Endothelial cell (in vitro differentiated cells): Measurements from ENCODE around the gene AFMID. TPM values are rescaled to one million over a fixed set of nuclear protein-coding genes. Genes with fewer than 3 reads are reported as not detected.
A peak's percentile ranks its signal among the peaks of the same experiment; 100 is the strongest.

Source experiments
- DNase-seq: peaks from one replicate; pipeline ENCODE4 v3.0.0; 2021; ENCODE audit warnings: low spot score
- H3K27ac Mint-ChIP-seq: one replicate; pipeline ENCODE4 v1.8.0; 2021; ENCODE audit warnings: mixed read lengths, inconsistent platforms; ENCODE audit not compliant: unreplicated experiment
- H3K27me3 Mint-ChIP-seq: one replicate; pipeline ENCODE4 v1.8.0; 2021; ENCODE audit warnings: mild to moderate bottlenecking, moderate library complexity, mixed read lengths, inconsistent platforms; ENCODE audit not compliant: unreplicated experiment
- H3K36me3 Mint-ChIP-seq: one replicate; pipeline ENCODE4 v1.8.0; 2021; ENCODE audit warnings: mild to moderate bottlenecking, low read depth, mixed read lengths, inconsistent platforms; ENCODE audit not compliant: unreplicated experiment
- H3K4me1 Mint-ChIP-seq: one replicate; pipeline ENCODE4 v1.8.0; 2021; ENCODE audit warnings: mild to moderate bottlenecking, mixed read lengths, inconsistent platforms; ENCODE audit not compliant: unreplicated experiment
- H3K4me3 Mint-ChIP-seq: one replicate; pipeline ENCODE4 v1.8.0; 2021; ENCODE audit warnings: mild to moderate bottlenecking, mixed read lengths, inconsistent platforms; ENCODE audit not compliant: unreplicated experiment
- H3K9me3 Mint-ChIP-seq: one replicate; pipeline ENCODE4 v1.8.0; 2021; ENCODE audit warnings: mixed read lengths, inconsistent platforms; ENCODE audit not compliant: unreplicated experiment
- total RNA-seq: library from RNA; stranded (reverse); fragmentation: NEBNext Ultra II Directional; extraction: Animal tissue kit (Norgen Biotek cat#: 25700); gene quantifications from one replicate; pipeline ENCODE4 v1.2.1, GENCODE V29; 2021; ENCODE audit not compliant: unreplicated experiment
- TF ChIP-seq, protein P1 (sequence below): fragments of 200-600 bp; sonication (generic); IDR thresholded peaks from one replicate; pipeline ENCODE4 v1.5.0; 2021; ENCODE audit warnings: antibody characterized with exemption; ENCODE audit not compliant: unreplicated experiment

The AFMID gene
- total RNA-seq, 1 donor from 2014 or later: 135 TPM

DNA sequence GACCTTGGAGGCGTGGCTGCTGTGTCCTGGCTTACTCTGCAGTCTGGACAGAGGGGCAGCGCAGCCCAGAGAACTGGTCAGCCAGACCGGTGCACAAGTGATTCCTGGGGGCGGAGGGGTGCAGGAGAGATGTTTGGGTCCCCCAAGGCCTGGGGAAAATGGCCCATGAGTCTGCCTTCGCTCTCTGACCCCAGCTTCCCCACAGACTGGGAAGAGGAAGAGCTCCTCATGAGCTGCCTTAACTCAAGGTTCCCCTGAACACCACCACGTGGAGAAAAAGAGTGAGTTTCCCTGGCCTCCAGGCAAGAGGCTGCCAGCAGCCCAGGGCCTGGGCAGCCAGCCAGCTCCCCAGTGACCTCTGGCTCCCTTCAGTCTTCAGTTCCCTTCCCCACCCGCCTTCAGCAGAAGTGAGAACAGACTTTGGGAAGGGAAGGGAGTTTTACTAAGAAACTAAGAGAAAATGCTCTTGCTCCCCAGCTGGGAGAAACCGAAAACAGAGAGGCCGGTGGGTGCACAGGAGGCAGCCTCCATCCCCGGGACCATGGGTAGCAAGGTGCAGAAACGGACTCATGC is 42.9 kb upstream of the AFMID start:
- no peaks in the 10 kb centered on the region for H3K9me3 Mint-ChIP-seq
- peaks cover 22% of the 10 kb centered on the region for H3K4me1 Mint-ChIP-seq
- TF ChIP-seq, protein P1, sequence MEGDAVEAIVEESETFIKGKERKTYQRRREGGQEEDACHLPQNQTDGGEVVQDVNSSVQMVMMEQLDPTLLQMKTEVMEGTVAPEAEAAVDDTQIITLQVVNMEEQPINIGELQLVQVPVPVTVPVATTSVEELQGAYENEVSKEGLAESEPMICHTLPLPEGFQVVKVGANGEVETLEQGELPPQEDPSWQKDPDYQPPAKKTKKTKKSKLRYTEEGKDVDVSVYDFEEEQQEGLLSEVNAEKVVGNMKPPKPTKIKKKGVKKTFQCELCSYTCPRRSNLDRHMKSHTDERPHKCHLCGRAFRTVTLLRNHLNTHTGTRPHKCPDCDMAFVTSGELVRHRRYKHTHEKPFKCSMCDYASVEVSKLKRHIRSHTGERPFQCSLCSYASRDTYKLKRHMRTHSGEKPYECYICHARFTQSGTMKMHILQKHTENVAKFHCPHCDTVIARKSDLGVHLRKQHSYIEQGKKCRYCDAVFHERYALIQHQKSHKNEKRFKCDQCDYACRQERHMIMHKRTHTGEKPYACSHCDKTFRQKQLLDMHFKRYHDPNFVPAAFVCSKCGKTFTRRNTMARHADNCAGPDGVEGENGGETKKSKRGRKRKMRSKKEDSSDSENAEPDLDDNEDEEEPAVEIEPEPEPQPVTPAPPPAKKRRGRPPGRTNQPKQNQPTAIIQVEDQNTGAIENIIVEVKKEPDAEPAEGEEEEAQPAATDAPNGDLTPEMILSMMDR: no peak
- H3K27me3 Mint-ChIP-seq: peaks cover 7% of the 10 kb centered on the region
- no peak for DNase-seq
- peaks cover 7% of the 10 kb centered on the region for H3K36me3 Mint-ChIP-seq
- H3K27ac Mint-ChIP-seq: no peak overlapping the region
- no peak overlapping the region for H3K4me3 Mint-ChIP-seq

DNA sequence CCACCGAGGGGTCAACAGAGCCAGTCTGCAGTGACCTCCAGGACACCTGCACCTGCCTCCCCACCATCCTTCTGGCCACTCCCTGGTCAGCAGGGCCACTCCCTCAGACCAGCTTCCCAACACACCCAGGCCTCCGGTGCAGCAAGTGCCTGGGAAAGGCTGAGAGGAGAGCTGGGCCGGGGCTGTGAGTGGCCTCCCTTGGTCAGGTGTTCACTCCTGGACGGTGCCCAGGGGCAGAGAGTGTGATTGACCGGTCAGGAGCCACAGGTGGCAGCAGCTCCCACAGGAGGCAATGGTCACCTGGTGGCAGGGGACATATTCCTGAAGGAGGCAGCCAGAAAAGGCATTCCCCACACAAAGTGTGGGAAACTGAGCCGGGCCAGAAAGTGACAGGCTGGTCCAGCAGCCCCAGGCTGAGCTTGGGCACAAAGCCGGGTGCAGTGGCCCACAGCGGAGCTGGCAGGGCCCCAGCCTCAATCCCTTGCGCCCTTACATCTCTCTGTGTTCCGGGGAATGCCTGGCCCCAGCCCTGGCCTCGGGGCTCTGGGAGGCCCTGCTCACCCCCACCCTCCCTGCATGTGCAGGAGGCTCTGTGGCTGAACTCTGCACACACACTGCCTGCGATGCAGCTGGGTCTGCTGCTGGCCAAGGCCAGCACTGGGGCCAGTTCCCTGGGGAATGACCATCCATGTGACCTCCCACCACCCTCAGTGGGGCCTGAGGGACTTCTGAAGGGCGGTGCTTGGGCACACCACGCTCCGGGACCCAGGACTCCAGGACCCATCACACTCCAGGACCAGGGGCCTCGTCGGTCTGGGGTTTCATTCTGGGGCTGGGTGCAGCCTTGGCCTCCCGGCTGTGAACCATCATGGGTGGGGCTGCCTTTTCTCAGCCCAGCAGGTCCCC is 42.2 kb upstream of the AFMID start:
- no peak for DNase-seq
- H3K27ac Mint-ChIP-seq: no peak overlapping the region
- H3K36me3 Mint-ChIP-seq: peaks cover 7% of the 10 kb centered on the region
- no peaks in the 10 kb centered on the region for H3K9me3 Mint-ChIP-seq
- H3K4me1 Mint-ChIP-seq: peaks cover 20% of the 10 kb centered on the region
- no peak overlapping the region for H3K4me3 Mint-ChIP-seq
- peaks cover 5% of the 10 kb centered on the region for H3K27me3 Mint-ChIP-seq
- TF ChIP-seq, protein P1: no peak

DNA sequence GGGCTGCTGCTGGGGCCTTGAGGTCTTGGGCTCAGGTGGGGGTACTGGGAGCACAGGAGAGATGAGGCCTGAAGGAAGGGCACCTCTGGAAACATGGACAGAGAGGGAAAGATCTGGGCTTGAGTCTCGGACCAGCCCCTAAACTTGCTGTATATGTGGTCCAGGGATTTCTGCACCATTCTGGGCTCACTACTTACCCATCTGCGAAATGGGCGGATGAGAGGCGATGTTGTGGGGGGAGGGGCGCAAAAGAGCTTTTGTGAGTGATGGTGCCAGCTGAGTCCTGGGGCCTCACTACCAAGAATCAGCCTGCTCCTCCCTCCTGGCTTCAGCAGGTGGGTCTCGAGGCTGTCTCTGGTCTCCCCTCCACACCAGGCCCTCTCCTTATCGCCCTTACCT is 40.7 kb upstream of the AFMID start:
- Mint-ChIP-seq H3K4me1 (peaks cover 19% of the 10 kb centered on the region), H3K27ac (peak overlapping the region; percentile 48), H3K4me3 (no peak overlapping the region), H3K9me3 (no peaks in the 10 kb centered on the region), H3K27me3 (peaks cover 8% of the 10 kb centered on the region), H3K36me3 (peaks cover 4% of the 10 kb centered on the region)
- no peak for DNase-seq
- TF ChIP-seq, protein P1: no peak

DNA sequence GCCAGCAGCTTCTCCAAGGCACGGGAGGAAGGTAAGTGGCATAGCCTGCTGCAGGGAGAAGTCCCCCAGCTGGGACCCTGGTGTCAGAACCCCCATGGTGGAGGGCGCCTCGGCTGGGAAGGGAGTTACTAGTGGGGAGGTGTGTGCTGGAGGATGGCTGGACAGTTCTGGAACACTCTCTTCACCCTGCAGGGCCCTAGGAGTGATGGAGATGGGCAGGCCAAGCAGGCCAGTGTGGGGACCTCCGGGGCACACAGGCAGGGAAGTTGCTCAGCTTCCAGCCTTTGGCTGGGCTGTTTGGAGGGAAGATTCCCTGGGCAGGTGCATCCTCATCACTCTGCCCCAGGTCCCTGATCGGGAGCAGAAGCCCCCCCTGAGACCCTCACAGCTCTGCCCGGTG is 40.3 kb upstream of the AFMID start:
- DNase-seq: no peak
- TF ChIP-seq, protein P1: no peak
- Mint-ChIP-seq H3K27ac (no peak overlapping the region), H3K36me3 (peaks cover 4% of the 10 kb centered on the region), H3K27me3 (peaks cover 8% of the 10 kb centered on the region), H3K4me3 (no peak overlapping the region), H3K4me1 (peaks cover 18% of the 10 kb centered on the region), H3K9me3 (no peaks in the 10 kb centered on the region)
